Spleen (tissue), 7 donors: ENCODE measurements around the gene PRIMPOL.

Experiments used
- POLR2A ChIP-seq, 3 donors: fragments of 450-650 bp; IDR thresholded peaks; one replicate each; pipeline ENCODE4 v1.5.1; 2017; ENCODE audit warnings: antibody characterized with exemption in 3 of 3, mild to moderate bottlenecking in 1 of 3
- TF ChIP-seq, protein P1 (sequence below), 11 experiments: fragments of 200-600 bp in 7 of 11; fragments of 450-650 bp in 4 of 11; sonication (generic) in 4 of 11; IDR thresholded peaks in 8 of 11; conservative IDR thresholded peaks in 3 of 11; 1 replicate in 7 of 11; 2 replicates in 4 of 11; pipeline versions ENCODE4 v1.4.0 to v1.8.0; 2016 to 2021; ENCODE audit warnings: antibody characterized with exemption in 11 of 11, inconsistent platforms in 4 of 11, mild to moderate bottlenecking in 1 of 11
- donor health status: DM: no; HTN: no; CAD: no; lungs with moderate emphysema.
- donor health status: DM: no; HTN: no; CAD: no.
- donor health status: DM: no; HTN: no; CAD: no.

DNA sequence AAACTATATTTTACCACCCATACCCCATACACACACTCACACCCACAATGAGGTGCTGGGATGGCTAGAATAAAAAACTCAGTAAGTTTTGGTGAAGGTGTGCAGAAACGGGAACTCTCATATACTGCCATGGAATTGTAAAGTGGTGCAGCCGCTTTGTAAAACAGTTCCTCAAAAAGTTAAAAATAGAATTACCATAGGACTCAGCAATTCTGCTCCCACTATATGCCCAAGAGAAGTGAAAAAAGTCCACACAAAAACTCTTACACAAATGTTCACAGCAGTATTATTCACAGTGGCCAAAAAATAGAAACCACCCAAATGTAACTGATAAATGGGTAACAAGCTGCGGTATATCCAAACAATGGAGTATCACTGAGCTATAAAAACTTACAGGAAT, 77.9 kb downstream of the PRIMPOL start:
- TF ChIP-seq, protein P1, sequence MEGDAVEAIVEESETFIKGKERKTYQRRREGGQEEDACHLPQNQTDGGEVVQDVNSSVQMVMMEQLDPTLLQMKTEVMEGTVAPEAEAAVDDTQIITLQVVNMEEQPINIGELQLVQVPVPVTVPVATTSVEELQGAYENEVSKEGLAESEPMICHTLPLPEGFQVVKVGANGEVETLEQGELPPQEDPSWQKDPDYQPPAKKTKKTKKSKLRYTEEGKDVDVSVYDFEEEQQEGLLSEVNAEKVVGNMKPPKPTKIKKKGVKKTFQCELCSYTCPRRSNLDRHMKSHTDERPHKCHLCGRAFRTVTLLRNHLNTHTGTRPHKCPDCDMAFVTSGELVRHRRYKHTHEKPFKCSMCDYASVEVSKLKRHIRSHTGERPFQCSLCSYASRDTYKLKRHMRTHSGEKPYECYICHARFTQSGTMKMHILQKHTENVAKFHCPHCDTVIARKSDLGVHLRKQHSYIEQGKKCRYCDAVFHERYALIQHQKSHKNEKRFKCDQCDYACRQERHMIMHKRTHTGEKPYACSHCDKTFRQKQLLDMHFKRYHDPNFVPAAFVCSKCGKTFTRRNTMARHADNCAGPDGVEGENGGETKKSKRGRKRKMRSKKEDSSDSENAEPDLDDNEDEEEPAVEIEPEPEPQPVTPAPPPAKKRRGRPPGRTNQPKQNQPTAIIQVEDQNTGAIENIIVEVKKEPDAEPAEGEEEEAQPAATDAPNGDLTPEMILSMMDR (IDR thresholded peaks at IDR 0.05 in 8 of 11, conservative IDR thresholded peaks at IDR 0.05 in 3 of 11) = no peak
- TF ChIP-seq POLR2A (IDR thresholded peaks at IDR 0.05) = no peak
